Esophagus muscularis mucosa (tissue), 4 donors: ENCODE data around the gene ULK4. TPM values are rescaled to one million over a fixed set of nuclear protein-coding genes. Genes with fewer than 3 reads are reported as not detected.

Source experiments
- DNase-seq: peaks from one replicate; pipeline ENCODE4 v3.0.0-alpha.2; 2017; ENCODE audit errors: extremely low spot score
- H3K27ac ChIP-seq, 4 donors: fragments of 200-600 bp; sonication (generic); replicated peaks in 1 of 4; 1 replicate in 3 of 4; 2 replicates in 1 of 4; pipeline ENCODE4 v1.5.1; 2016 to 2019; ENCODE audit warnings: mild to moderate bottlenecking in 1 of 4
- H3K27me3 ChIP-seq, 4 donors: fragments of 200-600 bp; sonication (generic); one replicate each; pipeline versions ENCODE4 v1.5.1 to v1.6.0; 2016 to 2019
- H3K36me3 ChIP-seq, 4 donors: fragments of 200-600 bp; sonication (generic); one replicate each; pipeline ENCODE4 v1.5.1; 2016 to 2019
- H3K4me1 ChIP-seq, 4 donors: fragments of 200-600 bp; sonication (generic); one replicate each; pipeline ENCODE4 v1.5.1; 2016 to 2019
- H3K4me3 ChIP-seq, 4 donors: fragments of 200-600 bp; sonication (generic); 1 replicate in 2 of 4; 2 replicates in 2 of 4; pipeline ENCODE4 v1.5.1; 2016 to 2019; ENCODE audit warnings: mild to moderate bottlenecking in 4 of 4, moderate library complexity in 1 of 4
- H3K9me3 ChIP-seq, 4 donors: fragments of 200-600 bp; sonication (generic); 1 replicate in 3 of 4; 2 replicates in 1 of 4; pipeline ENCODE4 v1.5.1; 2016 to 2019
- CTCF ChIP-seq, 3 experiments: fragments of 200-600 bp in 2 of 3; fragments of 450-650 bp in 1 of 3; sonication (generic) in 2 of 3; IDR thresholded peaks; one replicate each; pipeline ENCODE4 v1.5.1; 2017 to 2019; ENCODE audit warnings: antibody characterized with exemption in 3 of 3, mild to moderate bottlenecking in 2 of 3, moderate library complexity in 1 of 3
- EP300 ChIP-seq: sonication (generic); formaldehyde crosslinking; IDR thresholded peaks from one replicate; pipeline ENCODE4 v1.6.1; 2017; ENCODE audit warnings: antibody characterized with exemption
- POLR2A ChIP-seq: fragments of 450-650 bp; IDR thresholded peaks from one replicate; pipeline ENCODE4 v1.6.1; 2017; ENCODE audit warnings: antibody characterized with exemption, moderate library complexity, mild to moderate bottlenecking, low read depth
- POLR2AphosphoS5 ChIP-seq, 2 donors: sonication (generic); formaldehyde crosslinking; IDR thresholded peaks; one replicate each; pipeline ENCODE4 v1.6.1; 2017; ENCODE audit warnings: antibody characterized with exemption in 2 of 2
- WGBS: methylation state at CpG from one replicate; pipeline ENCODE4 v1.1.5; 2018; 5-methylcytosine and 5-hydroxymethylcytosine counted together
- intact Hi-C: fragments of 100-400 bp; cut with DNase I; formaldehyde crosslinking; loops from one replicate; pipeline ENCODE4 v1.15.1; 2023
- total RNA-seq, 4 donors: library from RNA; depleted of rRNA; stranded (reverse); fragments of >200 nt; gene quantifications; one replicate each; pipeline versions ENCODE4 v1.1.0 to v1.2.1, GENCODE V29; 2016

ULK4 gene
- total RNA-seq, 4 donors from 2014 or later: 4.2 to 15.4 (median 11.0) TPM

DNA sequence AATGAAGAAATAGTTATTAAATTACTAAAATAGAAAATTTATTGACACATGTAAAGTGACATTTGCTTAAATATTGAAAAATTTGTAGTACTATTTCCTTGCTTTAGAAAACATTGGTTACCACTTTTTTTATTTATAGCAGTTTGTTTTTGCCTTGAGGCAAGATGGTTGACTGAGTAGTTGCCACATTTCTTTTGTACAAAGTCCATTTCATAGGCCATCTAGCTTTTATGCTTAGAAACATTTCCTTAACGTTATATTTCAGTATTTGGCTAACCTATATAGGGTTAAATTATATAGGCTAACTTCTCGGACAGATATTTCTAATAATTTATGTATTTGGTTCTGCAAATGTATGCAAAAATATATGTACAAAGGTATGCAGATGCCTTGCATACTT is 745.5 kb downstream of the ULK4 start:
- no peak for TF ChIP-seq EP300
- no peak for TF ChIP-seq CTCF (IDR thresholded peaks at IDR 0.05)
- no peak for TF ChIP-seq POLR2A
- TF ChIP-seq POLR2AphosphoS5 (IDR thresholded peaks at IDR 0.05): no peak
- H3K4me3 ChIP-seq: no peak overlapping the region
- H3K27me3 ChIP-seq: no peaks in the 10 kb centered on the region
- no peak overlapping the region for H3K27ac ChIP-seq
- H3K36me3 ChIP-seq: no peaks in the 10 kb centered on the region
- no peak for DNase-seq
- 86% methylated on average over 2 of the region's 2 CpGs for WGBS
- intact Hi-C loops: no loop called here
- no peaks in the 10 kb centered on the region for H3K9me3 ChIP-seq
- peaks cover 72 to 97% (median 96%) of the 10 kb centered on the region in 4 donors for H3K4me1 ChIP-seq

DNA sequence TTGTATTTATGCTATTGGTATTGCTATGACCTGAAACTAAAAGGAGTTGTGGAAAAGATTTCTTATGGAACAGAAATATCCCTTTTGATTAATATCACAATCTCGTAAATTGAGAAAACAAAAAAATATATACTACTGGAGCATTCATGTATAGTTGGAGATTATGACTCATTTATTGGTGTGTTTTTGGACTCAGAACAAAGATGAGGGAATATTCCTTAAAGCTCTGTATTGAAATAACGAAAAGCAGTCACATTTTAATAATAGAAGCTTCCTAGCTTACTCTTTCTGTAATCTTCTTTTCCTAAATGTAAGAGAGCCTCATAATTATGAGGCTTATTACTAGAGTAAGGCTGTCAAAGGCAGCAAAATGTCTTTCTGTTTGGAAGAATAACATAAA is 748.3 kb downstream of the ULK4 start:
- Histone ChIP-seq H3K4me1 (peaks cover 56 to 80% (median 78%) of the 10 kb centered on the region in 4 donors), H3K36me3 (no peaks in the 10 kb centered on the region), H3K27ac (no peak overlapping the region), H3K27me3 (no peaks in the 10 kb centered on the region), H3K9me3 (no peaks in the 10 kb centered on the region), H3K4me3 (no peak overlapping the region)
- 60% methylated on average over 2 of the region's 2 CpGs for WGBS
- TF ChIP-seq POLR2AphosphoS5 (IDR thresholded peaks at IDR 0.05) (no peak), CTCF (IDR thresholded peaks at IDR 0.05) (no peak), EP300 (no peak), POLR2A (no peak)
- no peak for DNase-seq
- intact Hi-C loops: no loop called here

GRCh38 chr3:41212088-41212487 is 749.8 kb downstream of the ULK4 start:
- Histone ChIP-seq H3K27ac (no peak overlapping the region), H3K9me3 (no peaks in the 10 kb centered on the region), H3K27me3 (no peaks in the 10 kb centered on the region), H3K36me3 (no peaks in the 10 kb centered on the region), H3K4me1 (peaks cover 64 to 82% (median 79%) of the 10 kb centered on the region in 4 donors), H3K4me3 (no peak overlapping the region)
- intact Hi-C loops: no loop called here
- WGBS: 92% methylated on average over 2 of the region's 2 CpGs
- DNase-seq: no peak
- no peak for TF ChIP-seq POLR2AphosphoS5 (IDR thresholded peaks at IDR 0.05)
- TF ChIP-seq CTCF (IDR thresholded peaks at IDR 0.05): no peak
- no peak for TF ChIP-seq EP300
- TF ChIP-seq POLR2A: no peak

GRCh38 chr3:41210966-41211365 is 750.9 kb downstream of the ULK4 start:
- DNase-seq: no peak
- intact Hi-C loops: no loop called here
- 92% methylated on average over 5 of the region's 5 CpGs for WGBS
- Histone ChIP-seq H3K27ac (no peak overlapping the region), H3K4me3 (no peak overlapping the region), H3K4me1 (peaks cover 62 to 82% (median 79%) of the 10 kb centered on the region in 4 donors), H3K36me3 (no peaks in the 10 kb centered on the region), H3K27me3 (no peaks in the 10 kb centered on the region), H3K9me3 (no peaks in the 10 kb centered on the region)
- TF ChIP-seq CTCF (IDR thresholded peaks at IDR 0.05) (no peak), EP300 (no peak), POLR2AphosphoS5 (IDR thresholded peaks at IDR 0.05) (no peak), POLR2A (no peak)

GRCh38 chr3:41209646-41210045 is 752.3 kb downstream of the ULK4 start:
- DNase-seq: no peak
- Histone ChIP-seq H3K27me3 (no peaks in the 10 kb centered on the region), H3K4me1 (peaks cover 62 to 81% (median 79%) of the 10 kb centered on the region in 4 donors), H3K4me3 (no peak overlapping the region), H3K9me3 (no peaks in the 10 kb centered on the region), H3K27ac (no peak overlapping the region), H3K36me3 (no peaks in the 10 kb centered on the region)
- 81% methylated on average over 5 of the region's 5 CpGs for WGBS
- intact Hi-C loops: loop anchor here (5.0 to 10.0 kb wide), 2 partner anchors 495 to 627 kb away; no protein-coding TSS in a partner anchor
- no peak for TF ChIP-seq POLR2A
- no peak for TF ChIP-seq EP300
- no peak for TF ChIP-seq POLR2AphosphoS5 (IDR thresholded peaks at IDR 0.05)
- no peak for TF ChIP-seq CTCF (IDR thresholded peaks at IDR 0.05)
